Measurements from ENCODE around the gene RBSN.

- TF ChIP-seq EZH2 (IDR thresholded peaks at IDR 0.05) (no peak), POLR2AphosphoS5 (IDR thresholded peaks at IDR 0.05; ENCODE audit: borderline replicate concordance, low read depth, low read length) (no peak)
These were observed 4.6 kb downstream of the RBSN start for GRCh38 chr3:15094187-15094875.

All from SK-N-MC (cell line).